ENCODE measurements around the gene RASGRP3.

Gene RASGRP3

DNA sequence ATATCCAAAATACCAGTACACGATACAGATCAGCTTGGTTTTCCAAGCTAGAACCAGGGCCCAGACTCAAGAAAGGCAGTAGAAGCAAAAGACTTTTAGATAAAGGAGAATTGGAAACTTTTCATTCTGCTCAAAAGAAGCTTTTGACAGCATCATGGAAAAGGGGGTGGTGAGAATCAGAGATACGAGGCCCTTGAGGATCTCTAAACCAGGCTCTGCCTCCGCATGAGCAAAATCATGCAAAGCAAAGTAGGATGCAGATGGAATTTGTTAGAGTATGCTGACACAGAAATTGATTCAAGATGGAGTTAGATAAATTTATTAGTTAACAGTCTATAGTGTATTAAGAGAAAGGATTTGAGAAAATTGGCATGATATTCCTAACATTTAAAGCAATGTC lies 82.9 kb downstream of the RASGRP3 start:
- no peak overlapping the region for H3K9ac ChIP-seq (ENCODE audit: low read length)
- no peaks in the 10 kb centered on the region for H3F3A ChIP-seq (ENCODE audit: insufficient read depth, low read length)
- H3K4me2 ChIP-seq (ENCODE audit: low read depth, low read length), result no peak overlapping the region
- no peaks in the 10 kb centered on the region for H3K9me3 ChIP-seq (replicated peaks; ENCODE audit: insufficient read depth, low read length)
- DNase-seq, result no peak
- TF ChIP-seq EZH2phosphoT487 (IDR thresholded peaks at IDR 0.05; ENCODE audit: low read length) (no peak), EZH2 (optimal IDR thresholded peaks at IDR 0.05; ENCODE audit: low read depth, low read length) (no peak)
- TF ChIP-seq, protein P1, sequence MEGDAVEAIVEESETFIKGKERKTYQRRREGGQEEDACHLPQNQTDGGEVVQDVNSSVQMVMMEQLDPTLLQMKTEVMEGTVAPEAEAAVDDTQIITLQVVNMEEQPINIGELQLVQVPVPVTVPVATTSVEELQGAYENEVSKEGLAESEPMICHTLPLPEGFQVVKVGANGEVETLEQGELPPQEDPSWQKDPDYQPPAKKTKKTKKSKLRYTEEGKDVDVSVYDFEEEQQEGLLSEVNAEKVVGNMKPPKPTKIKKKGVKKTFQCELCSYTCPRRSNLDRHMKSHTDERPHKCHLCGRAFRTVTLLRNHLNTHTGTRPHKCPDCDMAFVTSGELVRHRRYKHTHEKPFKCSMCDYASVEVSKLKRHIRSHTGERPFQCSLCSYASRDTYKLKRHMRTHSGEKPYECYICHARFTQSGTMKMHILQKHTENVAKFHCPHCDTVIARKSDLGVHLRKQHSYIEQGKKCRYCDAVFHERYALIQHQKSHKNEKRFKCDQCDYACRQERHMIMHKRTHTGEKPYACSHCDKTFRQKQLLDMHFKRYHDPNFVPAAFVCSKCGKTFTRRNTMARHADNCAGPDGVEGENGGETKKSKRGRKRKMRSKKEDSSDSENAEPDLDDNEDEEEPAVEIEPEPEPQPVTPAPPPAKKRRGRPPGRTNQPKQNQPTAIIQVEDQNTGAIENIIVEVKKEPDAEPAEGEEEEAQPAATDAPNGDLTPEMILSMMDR (IDR thresholded peaks at IDR 0.05; ENCODE audit: low read length), result no peak
- H3K9me2 ChIP-seq (replicated peaks; ENCODE audit: insufficient read depth, low read length), result no peaks in the 10 kb centered on the region
- no peaks in the 10 kb centered on the region for H3K79me2 ChIP-seq (ENCODE audit: low read length)
- no peak overlapping the region for H3K27ac ChIP-seq (ENCODE audit: low read length)
- no peak overlapping the region for H3K4me3 ChIP-seq (ENCODE audit: low read length)
- peaks cover 6% of the 10 kb centered on the region; the same call in 1 of the 2 replicates for H3K36me3 ChIP-seq (replicated peaks; ENCODE audit: insufficient read depth, low read length)
- no peaks in the 10 kb centered on the region for H3K4me1 ChIP-seq (ENCODE audit: low read length)
- H2AFZ ChIP-seq (ENCODE audit: low read length), result no peak overlapping the region
- H4K20me1 ChIP-seq (ENCODE audit: insufficient read depth, low read length), result no peaks in the 10 kb centered on the region
- H3K27me3 ChIP-seq (replicated peaks; ENCODE audit: insufficient read depth, low read length), result no peaks in the 10 kb centered on the region

DNA sequence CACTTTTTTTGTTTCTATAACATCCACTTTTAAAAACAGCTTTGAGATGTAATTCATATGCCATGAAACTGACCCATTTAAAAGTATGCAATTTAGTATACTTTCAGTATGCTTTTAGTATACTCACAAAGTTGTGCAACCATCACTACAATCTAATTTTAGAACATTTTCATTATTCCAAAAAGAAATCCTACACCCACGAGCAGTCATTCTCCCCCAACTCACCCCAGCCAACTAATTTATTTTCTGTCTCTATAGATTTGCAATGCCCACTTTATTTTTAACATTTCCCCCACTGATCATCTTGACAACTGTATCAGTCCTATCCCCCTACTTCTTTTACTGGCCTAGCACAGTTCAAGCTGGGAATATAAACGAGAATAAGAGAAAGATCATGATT lies 83.6 kb downstream of the RASGRP3 start:
- Histone ChIP-seq H3K27ac (ENCODE audit: low read length) (no peak overlapping the region), H3K9ac (ENCODE audit: low read length) (no peak overlapping the region), H3F3A (ENCODE audit: insufficient read depth, low read length) (no peaks in the 10 kb centered on the region), H3K4me1 (ENCODE audit: low read length) (no peaks in the 10 kb centered on the region), H3K9me3 (replicated peaks; ENCODE audit: insufficient read depth, low read length) (no peaks in the 10 kb centered on the region), H3K79me2 (ENCODE audit: low read length) (no peaks in the 10 kb centered on the region), H4K20me1 (ENCODE audit: insufficient read depth, low read length) (no peaks in the 10 kb centered on the region), H3K4me2 (ENCODE audit: low read depth, low read length) (no peak overlapping the region), H3K4me3 (ENCODE audit: low read length) (no peak overlapping the region), H3K36me3 (replicated peaks; ENCODE audit: insufficient read depth, low read length) (peaks cover 7% of the 10 kb centered on the region; the same call in 1 of the 2 replicates), H3K27me3 (replicated peaks; ENCODE audit: insufficient read depth, low read length) (no peaks in the 10 kb centered on the region), H3K9me2 (replicated peaks; ENCODE audit: insufficient read depth, low read length) (no peaks in the 10 kb centered on the region), H2AFZ (ENCODE audit: low read length) (no peak overlapping the region)
- TF ChIP-seq, protein P1 (IDR thresholded peaks at IDR 0.05; ENCODE audit: low read length), result no peak
- TF ChIP-seq EZH2phosphoT487 (IDR thresholded peaks at IDR 0.05; ENCODE audit: low read length) (no peak), EZH2 (optimal IDR thresholded peaks at IDR 0.05; ENCODE audit: low read depth, low read length) (no peak)
- no peak for DNase-seq

GRCh38 chr2:33561872-33562271 lies 85.4 kb downstream of the RASGRP3 start:
- TF ChIP-seq EZH2 (optimal IDR thresholded peaks at IDR 0.05; ENCODE audit: low read depth, low read length) (no peak), EZH2phosphoT487 (IDR thresholded peaks at IDR 0.05; ENCODE audit: low read length) (no peak)
- TF ChIP-seq, protein P1 (IDR thresholded peaks at IDR 0.05; ENCODE audit: low read length), result no peak
- no peaks in the 10 kb centered on the region for H3F3A ChIP-seq (ENCODE audit: insufficient read depth, low read length)

More at GRCh38 chr2:33561872-33562271, 85.4 kb downstream of the RASGRP3 start:
- Histone ChIP-seq H3K9me2 (replicated peaks; ENCODE audit: insufficient read depth, low read length) (no peaks in the 10 kb centered on the region), H3K79me2 (ENCODE audit: low read length) (no peaks in the 10 kb centered on the region), H2AFZ (ENCODE audit: low read length) (no peak overlapping the region), H3K9ac (ENCODE audit: low read length) (no peak overlapping the region), H3K4me1 (ENCODE audit: low read length) (no peaks in the 10 kb centered on the region), H3K36me3 (replicated peaks; ENCODE audit: insufficient read depth, low read length) (0 out of 2 replicates have a peak, but pooled peaks cover 7% of the 10 kb centered on the region), H3K9me3 (replicated peaks; ENCODE audit: insufficient read depth, low read length) (no peaks in the 10 kb centered on the region), H4K20me1 (ENCODE audit: insufficient read depth, low read length) (no peaks in the 10 kb centered on the region), H3K4me2 (ENCODE audit: low read depth, low read length) (no peak overlapping the region), H3K27me3 (replicated peaks; ENCODE audit: insufficient read depth, low read length) (no peaks in the 10 kb centered on the region), H3K4me3 (ENCODE audit: low read length) (no peak overlapping the region), H3K27ac (ENCODE audit: low read length) (no peak overlapping the region)
- no peak for DNase-seq
